HTR-8/SVneo (cell line): ENCODE results near the gene CTSA.
"Not testable (repeated sequence)": the region's sequence is repeated elsewhere in the genome, so short reads cannot be mapped to it uniquely, and the experiment has no call there.

Experiments used
- DNase-seq: peaks from one replicate; pipeline ENCODE4 v3.0.0; 2011; ENCODE audit warnings: low spot score, mixed read lengths; ENCODE audit not compliant: insufficient read length
- FAIRE-seq: peaks from 2 replicates; lab custom pipeline; 2011; peaks lifted over from hg19 to GRCh38; lab: Jason Lieb, UNC

CTSA gene

GRCh38 chr20:45863543-45864470 is 27.3 kb upstream of the CTSA start:
- FAIRE-seq = no peak
- no peak for DNase-seq

GRCh38 chr20:45866454-45866853 is 24.7 kb upstream of the CTSA start:
- no peak for DNase-seq
- FAIRE-seq = no peak

DNA sequence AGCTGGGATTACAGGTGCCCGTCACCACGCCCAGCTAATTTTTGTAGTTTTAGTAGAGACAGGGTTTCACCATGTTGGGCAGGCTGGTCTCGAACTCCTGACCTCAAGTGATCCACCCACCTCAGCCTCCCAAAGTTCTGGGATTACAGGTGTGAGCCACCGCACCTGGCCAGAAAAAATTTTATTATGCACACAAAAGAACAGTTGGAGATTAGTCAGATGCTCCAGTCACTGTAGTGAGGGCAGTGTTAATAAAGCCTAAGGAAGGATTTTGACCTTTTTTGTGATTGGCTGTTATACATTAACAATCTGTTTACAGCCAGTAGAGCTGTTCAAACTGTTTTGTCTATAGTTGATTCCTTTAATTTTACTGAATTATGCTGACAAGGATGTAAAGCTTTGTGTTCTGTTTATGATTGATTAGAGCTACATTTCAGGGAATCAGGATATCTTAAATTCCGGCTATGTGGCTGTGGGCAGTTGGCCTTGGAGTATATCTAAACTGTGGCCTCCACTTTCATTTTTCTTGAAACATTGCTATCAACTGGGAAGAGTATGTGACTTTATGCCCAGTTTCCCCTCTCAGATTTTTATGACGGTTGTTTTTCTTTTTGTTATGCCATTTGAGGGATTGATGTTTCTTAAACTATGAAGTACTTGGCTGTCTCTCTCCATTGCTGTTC is 23.9 kb upstream of the CTSA start:
- FAIRE-seq = peak; percentile 69
- no peak for DNase-seq

- peak; percentile 36 for FAIRE-seq
- DNase-seq = no peak
Observed at GRCh38 chr20:45867819-45868176, 23.3 kb upstream of the CTSA start.

DNA sequence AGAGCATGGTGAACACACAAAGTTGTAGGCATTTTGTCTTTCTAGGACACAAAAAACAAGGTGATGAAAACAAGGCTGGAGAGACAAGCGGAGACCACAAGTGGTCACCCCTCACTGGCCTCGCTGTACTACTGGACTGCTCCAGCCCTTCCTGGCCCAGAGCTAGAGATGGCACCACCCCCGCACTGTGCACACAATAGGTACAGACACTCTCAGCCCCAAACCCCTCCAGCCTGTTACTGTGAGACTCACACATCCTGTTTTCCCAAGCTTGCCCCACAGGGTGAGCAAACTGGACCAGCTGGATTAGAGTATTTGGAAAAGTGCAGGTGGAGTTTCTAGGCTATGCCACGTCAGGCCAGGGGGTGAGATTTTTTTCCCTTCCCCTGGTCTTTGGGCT is 18.5 kb upstream of the CTSA start:
- FAIRE-seq (peak; percentile 51), DNase-seq (no peak)

- DNase-seq (no peak), FAIRE-seq (no peak)
Observed at GRCh38 chr20:45873409-45874103, 17.6 kb upstream of the CTSA start.

DNA sequence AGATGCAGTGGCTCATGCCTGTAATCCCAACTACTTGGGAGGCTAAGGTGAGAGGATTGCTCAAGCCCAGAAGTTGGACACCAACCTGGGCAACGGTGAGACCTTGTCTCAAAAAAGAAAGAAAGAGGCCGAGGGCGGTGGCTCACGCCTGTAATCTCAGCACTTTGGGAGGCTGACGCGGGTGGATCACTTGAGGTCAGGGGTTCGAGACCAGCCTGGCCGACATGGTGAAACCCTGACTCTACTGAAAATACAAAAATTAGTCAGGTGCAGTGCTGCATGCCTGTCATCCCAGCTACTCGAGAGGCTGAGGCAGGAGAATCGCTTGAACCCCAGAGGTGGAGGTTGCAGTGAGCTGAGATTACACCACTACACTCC is 17.0 kb upstream of the CTSA start:
- FAIRE-seq, DNase-seq: not testable (repeated sequence)

DNA sequence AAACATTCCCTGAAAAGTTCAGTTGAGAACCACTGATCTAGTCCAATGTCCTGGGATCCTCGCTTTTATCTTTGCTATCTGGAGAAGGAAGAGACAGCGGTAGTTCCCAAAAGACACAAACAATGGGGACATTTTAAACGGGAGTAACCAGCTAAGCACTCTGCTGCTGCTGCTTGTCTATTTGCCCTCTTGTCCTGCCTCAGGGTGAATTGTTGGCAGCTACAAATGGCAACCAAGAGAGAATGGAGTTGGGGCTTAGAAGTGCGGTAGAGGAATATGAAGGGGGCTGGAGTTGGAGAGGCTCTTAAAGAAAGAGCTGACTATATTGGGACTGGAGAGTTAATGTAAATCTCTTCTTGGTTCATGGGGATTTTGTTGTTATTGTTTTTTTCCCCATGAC is 16.6 kb upstream of the CTSA start:
- FAIRE-seq (no peak), DNase-seq (no peak)

DNA sequence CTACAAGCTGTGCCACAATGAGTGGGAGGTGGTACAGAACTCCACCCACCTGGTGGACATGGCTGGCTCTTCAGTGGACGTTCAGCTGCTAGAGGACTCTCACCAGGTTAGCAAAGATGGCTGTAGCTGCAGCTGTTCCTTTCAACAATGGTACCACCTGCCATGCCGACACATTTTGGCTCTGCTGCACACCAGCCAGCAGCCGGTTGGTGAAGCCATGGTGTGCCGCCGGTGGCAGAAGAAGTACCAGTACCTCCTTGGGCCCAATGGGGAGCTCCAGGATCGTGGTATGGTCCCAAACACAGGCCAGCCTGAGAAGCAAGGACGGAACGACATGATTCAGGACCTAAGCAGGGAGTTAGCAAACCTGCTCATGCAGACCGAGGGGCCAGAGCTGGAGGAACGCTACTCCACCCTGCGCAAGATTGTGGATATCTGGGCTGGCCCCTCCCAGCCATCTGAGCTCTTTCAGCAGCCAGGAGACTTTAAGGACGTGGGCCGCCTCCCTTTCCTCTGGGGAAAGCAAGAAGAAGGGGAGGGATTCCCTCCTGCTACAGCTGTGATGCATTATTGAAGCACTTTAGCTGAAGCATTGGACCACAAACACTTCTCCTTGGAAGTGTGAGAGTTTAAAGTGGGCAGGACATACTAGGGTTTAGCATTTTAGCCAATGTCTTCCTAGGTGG is 12.9 kb upstream of the CTSA start:
- DNase-seq = no peak
- peak; percentile 16 for FAIRE-seq

GRCh38 chr20:45880988-45881788 is 9.9 kb upstream of the CTSA start, which contains the start of gene ZSWIM1:
Gene ZSWIM1 (plus strand): TSS chr20:45881227. CDS start chr20:45882593, 1,366 bp downstream.
- FAIRE-seq (peak; percentile 100), DNase-seq (peak; percentile 100)

DNA sequence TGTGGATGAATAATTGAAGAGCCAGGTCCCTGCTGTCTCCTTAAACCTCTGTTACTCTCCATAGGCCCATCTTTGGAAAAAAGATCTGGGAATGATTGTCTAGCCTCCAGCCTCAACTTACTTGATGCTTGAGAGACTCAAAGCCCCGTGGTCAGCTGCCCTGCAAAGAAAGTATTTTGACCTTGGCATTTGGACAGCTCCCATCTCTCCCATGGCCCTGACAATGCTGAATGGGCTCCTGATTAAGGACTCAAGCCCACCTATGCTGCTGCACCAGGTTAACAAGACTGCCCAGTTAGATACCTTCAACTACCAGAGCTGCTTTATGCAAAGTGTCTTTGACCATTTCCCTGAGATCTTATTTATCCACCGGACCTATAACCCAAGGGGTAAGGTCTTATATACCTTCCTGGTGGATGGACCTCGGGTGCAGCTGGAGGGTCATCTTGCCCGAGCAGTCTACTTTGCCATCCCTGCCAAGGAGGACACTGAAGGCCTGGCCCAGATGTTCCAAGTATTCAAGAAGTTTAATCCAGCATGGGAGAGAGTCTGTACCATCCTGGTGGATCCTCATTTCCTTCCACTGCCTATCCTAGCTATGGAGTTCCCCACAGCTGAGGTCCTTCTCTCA is 8.6 kb upstream of the CTSA start:
- FAIRE-seq = no peak
- no peak for DNase-seq

- no peak for DNase-seq
- no peak for FAIRE-seq
Observed at GRCh38 chr20:45883100-45883469, 8.1 kb upstream of the CTSA start.

DNA sequence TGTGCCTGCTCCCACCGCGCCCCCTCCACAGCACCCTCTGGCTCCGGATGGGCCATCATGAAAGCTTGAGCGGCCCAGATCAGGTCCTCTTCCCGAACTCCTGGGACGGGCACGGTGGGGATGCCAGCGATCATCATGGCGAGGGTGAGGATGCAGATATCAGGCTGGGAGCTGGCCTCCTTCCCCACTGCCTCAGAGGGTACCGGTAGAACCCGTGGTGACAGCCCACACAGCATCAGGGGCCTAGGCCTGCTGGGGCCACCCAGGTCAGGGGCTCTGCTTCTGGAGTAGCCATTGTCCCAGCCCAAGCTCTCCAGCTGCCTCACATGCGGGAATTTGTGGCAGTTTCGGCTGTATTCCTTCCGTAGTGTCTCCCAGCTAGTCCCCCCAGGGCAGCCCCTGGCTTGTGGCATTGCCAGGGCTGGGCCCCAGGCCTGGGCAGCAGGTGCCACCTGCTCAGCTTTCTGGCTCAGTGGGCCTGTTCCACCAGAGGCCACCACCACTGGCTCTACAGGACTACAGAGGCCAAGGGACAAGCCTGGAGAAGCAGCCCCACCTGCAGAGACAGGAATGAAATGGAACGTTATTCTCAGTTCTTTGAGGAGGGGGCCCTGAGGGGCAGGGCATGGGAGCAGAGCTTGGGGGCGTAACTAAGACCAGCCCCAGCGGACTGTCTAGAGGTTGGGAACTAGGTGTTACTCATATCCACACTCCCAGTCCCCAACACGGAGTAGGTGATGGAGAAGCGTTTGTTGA is 4.4 kb upstream of the CTSA start:
- no peak for FAIRE-seq
- no peak for DNase-seq

DNA sequence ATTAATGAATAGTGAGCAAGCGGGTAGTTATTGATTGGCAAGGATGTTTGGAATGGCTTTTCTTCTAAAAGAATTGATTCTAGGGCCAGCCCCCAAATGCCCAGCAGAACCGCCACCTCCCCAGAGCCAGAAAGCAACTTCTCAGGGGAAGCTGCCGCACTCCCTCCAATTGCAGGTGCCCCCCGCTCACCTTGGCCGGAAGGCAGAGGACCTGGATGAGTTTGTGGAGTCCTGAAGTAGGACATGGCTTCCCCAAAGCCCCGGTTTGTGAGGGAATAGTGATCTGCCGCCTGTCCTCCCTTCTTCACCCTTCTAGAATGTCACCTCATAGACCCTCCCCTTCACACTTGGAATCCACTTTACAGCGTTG is 3.8 kb upstream of the CTSA start, which contains the start of gene SPATA25:
TSS of gene SPATA25 (minus strand) at position 277 of the 370 bp plus-strand sequence. CDS start at position 245, 32 bp downstream.
- DNase-seq = no peak
- no peak for FAIRE-seq

- FAIRE-seq = no peak
- DNase-seq = no peak
Observed at GRCh38 chr20:45888681-45889080, 2.5 kb upstream of the CTSA start.

DNA sequence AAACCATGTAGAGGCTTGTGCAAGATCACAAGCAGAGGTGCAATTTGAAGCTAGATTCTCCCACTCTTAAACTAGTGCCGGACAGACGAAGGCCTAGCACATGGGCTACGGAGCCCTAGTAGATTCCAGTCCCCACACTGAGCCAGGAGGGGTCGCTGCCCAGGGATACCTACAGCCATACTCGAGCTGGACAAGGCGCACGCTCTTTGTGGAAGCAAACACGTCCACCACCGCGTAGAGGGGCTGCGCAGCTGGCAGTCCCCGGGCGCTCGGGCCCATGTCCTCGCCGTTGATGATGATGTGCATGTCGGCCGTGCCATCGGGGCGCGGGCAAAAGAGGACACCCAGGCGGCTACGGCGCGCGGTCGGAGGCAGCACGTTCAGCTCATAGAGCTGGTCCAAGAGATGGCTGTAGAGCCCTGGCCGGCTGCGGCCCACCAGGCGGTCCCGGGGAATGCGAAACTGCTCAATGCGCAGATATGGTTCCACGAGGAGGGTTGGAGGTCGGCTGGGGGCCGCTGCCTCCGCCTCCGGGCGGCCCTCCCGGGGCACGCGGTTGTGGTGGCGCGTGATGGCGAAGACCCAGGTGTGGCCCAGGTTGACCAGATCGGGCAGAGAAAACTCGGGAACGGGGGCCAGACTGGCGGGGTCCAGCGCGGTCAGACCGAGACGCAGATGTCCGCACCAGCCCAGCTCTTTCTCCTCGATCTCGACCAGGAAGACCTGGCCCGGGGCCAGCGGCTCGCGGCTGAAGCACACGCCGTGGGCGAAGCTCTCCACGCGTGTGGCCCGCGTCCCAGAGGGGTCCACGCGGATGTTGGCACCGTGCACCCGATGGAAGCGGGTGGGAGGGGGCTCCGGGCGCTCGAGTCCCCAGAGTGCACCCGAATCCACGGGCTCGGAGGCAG is 804 bp upstream of the CTSA start:
- peak; percentile 76 for FAIRE-seq
- DNase-seq = no peak

- FAIRE-seq = peak; percentile 79
- DNase-seq = peak; percentile 73
Observed at GRCh38 chr20:45892049-45892825, 1.1 kb downstream of the CTSA start.
